H1 (cell line): Measurements from ENCODE around the gene ST14. TPM values are rescaled to one million over a fixed set of nuclear protein-coding genes. Genes with fewer than 3 reads are reported as not detected.

ENCODE experiments used
- CTCF ChIA-PET: fragments of 300-600 bp; sonication (Branson Sonifier 250); formaldehyde crosslinking; loops from one replicate; lab custom pipeline; 2021; ENCODE audit not compliant: partially characterized antibody; lab: Charles Lee
- POLR2A ChIA-PET: fragments of 300-600 bp; sonication (Branson Sonifier 250); formaldehyde crosslinking; loops from one replicate; lab custom pipeline; 2021; ENCODE audit warnings: inconsistent platforms; ENCODE audit not compliant: partially characterized antibody; lab: Charles Lee
- DNase-seq, 2 experiments: peaks; one replicate each; pipeline versions ENCODE4 v3.0.0 to v3.0.0-alpha.2; 2010 to 2022; ENCODE audit warnings: low spot score in 2 of 2, low read depth in 1 of 2, mixed read lengths in 1 of 2
- FAIRE-seq: peaks from 2 replicates; lab custom pipeline; 2011; peaks lifted over from hg19 to GRCh38; lab: Jason Lieb, UNC
- H2AFZ ChIP-seq: 2 replicates; pipeline ENCODE4 v1.8.1; 2012; ENCODE audit warnings: low read length, inconsistent platforms
- H2AK5ac ChIP-seq: 2 replicates; pipeline ENCODE4 v1.6.1; 2013; ENCODE audit warnings: low read depth, low read length
- H2BK120ac ChIP-seq: replicated peaks from 2 replicates; pipeline ENCODE3; 2013; ENCODE audit warnings: low read depth, low read length, inconsistent platforms
- H2BK12ac ChIP-seq: 2 replicates; pipeline ENCODE4 v1.6.1; 2013; ENCODE audit warnings: low read depth, low read length
- H2BK15ac ChIP-seq: 2 replicates; pipeline ENCODE4 v1.6.1; 2013; ENCODE audit warnings: low read length
- H2BK20ac ChIP-seq: 2 replicates; pipeline ENCODE4 v1.6.1; 2013; ENCODE audit warnings: low read length
- H2BK5ac ChIP-seq: 2 replicates; pipeline ENCODE4 v1.6.1; 2013; ENCODE audit warnings: low read depth, low read length
- H3K14ac ChIP-seq: 2 replicates; pipeline ENCODE4 v1.6.1; 2013; ENCODE audit warnings: inconsistent platforms; ENCODE audit not compliant: insufficient read length
- H3K18ac ChIP-seq: 2 replicates; pipeline ENCODE4 v1.6.1; 2013; ENCODE audit warnings: low read length; ENCODE audit errors: extremely low read depth
- H3K23ac ChIP-seq: 2 replicates; pipeline ENCODE4 v1.6.1; 2013; ENCODE audit warnings: inconsistent platforms; ENCODE audit not compliant: insufficient read length
- H3K23me2 ChIP-seq: 2 replicates; pipeline ENCODE4 v1.6.1; 2013; ENCODE audit warnings: low read depth, low read length
- H3K27ac ChIP-seq: 2 replicates; pipeline ENCODE4 v1.6.1; 2011; ENCODE audit warnings: low read depth, low read length, inconsistent platforms
- H3K27me3 ChIP-seq, 4 experiments: replicated peaks in 1 of 4; 1 replicate in 1 of 4; 2 replicates in 3 of 4; pipeline versions ENCODE4 v1.6.1 to v1.8.1; 2011 to 2013; ENCODE audit warnings: low read length in 3 of 4, mild to moderate bottlenecking in 3 of 4, inconsistent platforms in 2 of 4, mixed read lengths in 2 of 4, moderate library complexity in 1 of 4; ENCODE audit not compliant: control insufficient read depth in 3 of 4, insufficient read depth in 3 of 4; ENCODE audit errors: extremely low read depth in 1 of 4
- H3K36me3 ChIP-seq, 4 experiments: 2 replicates each; pipeline versions ENCODE4 v1.6.1 to v1.8.1; 2011 to 2013; ENCODE audit warnings: mild to moderate bottlenecking in 4 of 4, low read length in 3 of 4, moderate library complexity in 2 of 4, control low read depth in 1 of 4, inconsistent platforms in 1 of 4; ENCODE audit not compliant: insufficient read depth in 4 of 4, control insufficient read depth in 2 of 4
- H3K4ac ChIP-seq: replicated peaks from 2 replicates; pipeline ENCODE3; 2013; ENCODE audit warnings: low read length, low read depth, mixed read lengths, inconsistent platforms; ENCODE audit not compliant: insufficient read length
- H3K4me1 ChIP-seq, 4 experiments: replicated peaks in 1 of 4; 1 replicate in 1 of 4; 2 replicates in 3 of 4; pipeline versions ENCODE4 v1.6.1 to v1.8.1; 2011 to 2013; ENCODE audit warnings: low read length in 3 of 4, inconsistent platforms in 2 of 4, mixed read lengths in 1 of 4; ENCODE audit not compliant: insufficient read depth in 4 of 4, control insufficient read depth in 3 of 4
- H3K4me2 ChIP-seq, 2 experiments: 2 replicates each; pipeline versions ENCODE4 v1.6.1 to v1.8.1; 2011 to 2013; ENCODE audit warnings: low read depth in 2 of 2, low read length in 2 of 2, control low read depth in 1 of 2, inconsistent platforms in 1 of 2, mild to moderate bottlenecking in 1 of 2; ENCODE audit not compliant: insufficient read depth in 1 of 2
- H3K4me3 ChIP-seq, 4 experiments: fragments of 200-600, 300-600 bp in 1 of 4; sonication (generic), shearing (Covaris generic), sonication (Bioruptor Twin) in 1 of 4; 2 replicates each; pipeline versions ENCODE4 v1.5.1 to v1.8.1; 2011 to 2016; ENCODE audit warnings: low read length in 4 of 4, low read depth in 3 of 4, control low read depth in 2 of 4, inconsistent platforms in 2 of 4, mild to moderate bottlenecking in 2 of 4, mixed read lengths in 1 of 4, moderate library complexity in 1 of 4; ENCODE audit not compliant: insufficient read depth in 2 of 4; ENCODE audit errors: extremely low read depth in 1 of 4
- H3K56ac ChIP-seq: replicated peaks from 2 replicates; pipeline ENCODE3; 2013; ENCODE audit warnings: low read depth, mild to moderate bottlenecking, mixed read lengths, low read length, inconsistent platforms; ENCODE audit not compliant: insufficient read length
- H3K79me1 ChIP-seq: 2 replicates; pipeline ENCODE4 v1.6.1; 2013; ENCODE audit warnings: low read depth, low read length, control low read depth
- H3K79me2 ChIP-seq, 2 experiments: 2 replicates each; pipeline versions ENCODE4 v1.6.1 to v1.8.1; 2012 to 2013; ENCODE audit warnings: low read length in 2 of 2, mild to moderate bottlenecking in 2 of 2, inconsistent platforms in 1 of 2; ENCODE audit not compliant: insufficient read depth in 2 of 2, control insufficient read depth in 1 of 2
- H3K9ac ChIP-seq, 4 experiments: replicated peaks in 1 of 4; 1 replicate in 1 of 4; 2 replicates in 3 of 4; pipeline versions ENCODE4 v1.6.1 to v1.8.1; 2011 to 2013; ENCODE audit warnings: low read depth in 3 of 4, low read length in 3 of 4, control low read depth in 2 of 4, mild to moderate bottlenecking in 2 of 4, moderate library complexity in 2 of 4, inconsistent platforms in 1 of 4; ENCODE audit errors: extremely low read depth in 1 of 4
- H3K9me3 ChIP-seq, 2 experiments: 2 replicates each; pipeline versions ENCODE4 v1.6.1 to v1.8.1; 2012 to 2013; ENCODE audit warnings: mild to moderate bottlenecking in 2 of 2, moderate library complexity in 2 of 2, control low read depth in 1 of 2, inconsistent platforms in 1 of 2, low read depth in 1 of 2, low read length in 1 of 2, mixed read lengths in 1 of 2; ENCODE audit not compliant: insufficient read depth in 2 of 2
- H4K20me1 ChIP-seq, 2 experiments: replicated peaks in 1 of 2; 2 replicates each; pipeline versions ENCODE3 to v1.8.1; 2011 to 2013; ENCODE audit warnings: inconsistent platforms in 2 of 2, low read length in 2 of 2, mild to moderate bottlenecking in 1 of 2; ENCODE audit not compliant: insufficient read depth in 2 of 2, control insufficient read depth in 1 of 2
- H4K5ac ChIP-seq: 2 replicates; pipeline ENCODE4 v1.6.1; 2013; ENCODE audit warnings: low read length, low read depth, mixed read lengths, inconsistent platforms; ENCODE audit not compliant: insufficient read length
- H4K8ac ChIP-seq: 2 replicates; pipeline ENCODE4 v1.8.0; 2013; ENCODE audit warnings: mild to moderate bottlenecking, moderate library complexity, low read length, inconsistent platforms; ENCODE audit not compliant: insufficient read depth; ENCODE audit errors: extremely low read depth
- H4K91ac ChIP-seq: replicated peaks from 2 replicates; pipeline ENCODE3; 2013; ENCODE audit warnings: low read length, mixed read lengths, inconsistent platforms; ENCODE audit not compliant: insufficient read length
- WGBS, 2 experiments: shearing (Covaris generic) in 1 of 2; methylation state at CpG; one replicate each; pipeline versions ENCODE4 v1.1.6 to v1.1.7; 2013 to 2015; ENCODE audit warnings: low lambda C conversion rate in 2 of 2, mixed read lengths in 2 of 2, inconsistent platforms in 1 of 2, low coverage in 1 of 2, missing lambda C conversion rate in 1 of 2; ENCODE audit not compliant: insufficient replicate concordance in 2 of 2, insufficient coverage in 1 of 2, insufficient read length in 1 of 2; ENCODE audit errors: extremely low coverage in 1 of 2, missing lambda C conversion rate in 1 of 2; 5-methylcytosine and 5-hydroxymethylcytosine counted together
- polyA plus RNA-seq, 7 experiments: library from polyadenylated mRNA; depleted of rRNA in 3 of 7; stranded (reverse) in 5 of 7; unstranded in 2 of 7; fragments of >200 nt in 5 of 7; fragments of 200-250 nt in 2 of 7; gene quantifications; 1 replicate in 5 of 7; 2 replicates in 1 of 7; 4 replicates in 1 of 7; pipeline versions ENCODE4 v1.2.1 to v1.2.3, GENCODE V29; 2011 to 2013; ENCODE audit warnings: missing spikeins in 2 of 7, mixed read lengths in 2 of 7
- total RNA-seq: library from RNA; stranded (reverse); fragmentation: NEBNext Ultra II Directional; extraction: Animal tissue kit (Norgen Biotek cat#: 25700); gene quantifications from 2 replicates; pipeline ENCODE4 v1.2.1, GENCODE V29; 2021

Gene ST14
- total and polyA plus RNA-seq, 2 of the 8 experiments (the other 6 are each of a cell fraction or from before 2014, with no cell fraction given), result 22.4 to 24.9 TPM

GRCh38 chr11:130187096-130187495 lies 27.5 kb downstream of the ST14 start:
- H4K8ac ChIP-seq, result no peak overlapping the region
- no peak overlapping the region for H2AK5ac ChIP-seq
- no peak overlapping the region for H3K14ac ChIP-seq
- H2BK120ac ChIP-seq, result no peak overlapping the region
- H3K9ac ChIP-seq, result no peak overlapping the region
- FAIRE-seq (no peak), DNase-seq (no peak)
- no peak overlapping the region for H3K23ac ChIP-seq
- CTCF ChIA-PET, result no interaction called here
- H3K36me3 ChIP-seq, result no peaks in the 10 kb centered on the region
- H3K18ac ChIP-seq, result no peak overlapping the region
- H3K56ac ChIP-seq, result no peak overlapping the region
- H3K79me2 ChIP-seq, result no peaks in the 10 kb centered on the region
- H3K23me2 ChIP-seq, result no peaks in the 10 kb centered on the region
- no peak overlapping the region for H3K4me3 ChIP-seq
- H2BK20ac ChIP-seq, result no peak overlapping the region
- no peak overlapping the region for H3K4ac ChIP-seq
- H4K91ac ChIP-seq, result peak overlapping the region; percentile 26
- H3K4me1 ChIP-seq, result no peaks in the 10 kb centered on the region
- POLR2A ChIA-PET, result no interaction called here
- H3K9me3 ChIP-seq, result no peaks in the 10 kb centered on the region
- H4K20me1 ChIP-seq, result peaks cover 0 to 3% of the 10 kb centered on the region in 2 experiments
- H3K79me1 ChIP-seq, result no peaks in the 10 kb centered on the region
- H4K5ac ChIP-seq, result no peak overlapping the region
- H2BK15ac ChIP-seq, result peak overlapping the region; percentile 46; the same call in 1 of the 2 replicates
- H3K27ac ChIP-seq, result no peak overlapping the region
- no peak overlapping the region for H3K4me2 ChIP-seq
- WGBS, 2 experiments, result 89% methylated on average over 13 of the region's 13 CpGs; no CpG with 5 or more reads in 1 of the 2 experiments
- H2BK12ac ChIP-seq, result no peak overlapping the region
- no peak overlapping the region for H2BK5ac ChIP-seq
- no peaks in the 10 kb centered on the region for H3K27me3 ChIP-seq
- H2AFZ ChIP-seq, result no peak overlapping the region
